ENCODE results near the gene PADI1. TPM values are rescaled to one million over a fixed set of nuclear protein-coding genes. Genes with fewer than 3 reads are reported as not detected.

The PADI1 gene
- total RNA-seq, 2 donors from 2014 or later: not detected

DNA sequence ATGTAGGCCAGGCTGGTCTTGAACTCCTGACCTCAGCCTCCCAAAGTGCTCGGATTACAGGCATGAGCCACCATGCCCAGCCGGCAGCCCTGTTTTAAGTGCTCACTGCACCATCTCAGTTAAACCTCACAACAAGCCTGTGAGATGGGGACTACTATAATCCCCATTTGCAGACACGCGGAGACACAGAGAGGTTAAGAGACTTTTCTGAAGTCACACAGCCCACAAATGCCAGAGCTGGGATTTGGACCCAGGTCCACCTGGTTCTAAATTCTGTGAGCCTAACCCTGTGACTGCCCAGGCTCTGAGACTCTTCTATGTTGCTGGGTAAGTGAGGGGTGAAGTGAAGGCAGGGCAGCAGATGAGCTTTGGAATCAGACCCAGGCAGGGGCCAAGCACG, 6.4 kb downstream of the PADI1 start:
- ATAC-seq: no peak
- Mint-ChIP-seq H3K9me3 (no peaks in the 10 kb centered on the region), H3K27me3 (peaks cover 20 to 26% of the 10 kb centered on the region in 2 donors), H3K4me1 (ENCODE audit: low read depth in 2 of 2) (peaks cover 24 to 30% of the 10 kb centered on the region in 2 donors), H3K27ac (no peak overlapping the region), H3K36me3 (no peaks in the 10 kb centered on the region), H3K4me3 (no peak overlapping the region)
- DNase-seq (ENCODE audit: low spot score): no peak

DNA sequence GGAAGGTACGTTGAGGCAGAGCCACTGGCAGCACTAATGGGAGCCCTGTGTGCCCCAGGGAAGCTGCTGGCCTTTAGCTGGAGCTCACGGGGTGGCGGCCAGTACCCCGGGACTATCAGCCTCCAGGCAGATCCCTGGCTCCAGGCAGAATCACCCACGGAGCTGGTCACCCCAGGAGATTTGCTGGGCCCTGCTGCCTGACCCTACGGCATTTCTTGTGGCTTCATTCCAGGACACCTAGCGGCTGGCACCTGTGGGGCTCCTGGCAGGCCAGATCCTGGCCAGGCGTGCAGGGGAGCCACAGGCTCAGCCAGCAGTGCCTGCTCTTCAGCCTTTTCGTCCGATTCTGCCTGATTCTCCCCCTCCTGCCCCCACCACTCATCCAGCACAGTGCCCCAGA, 7.1 kb downstream of the PADI1 start:
- Mint-ChIP-seq H3K4me1 (ENCODE audit: low read depth in 2 of 2) (peaks cover 24 to 30% of the 10 kb centered on the region in 2 donors), H3K9me3 (no peaks in the 10 kb centered on the region), H3K36me3 (no peaks in the 10 kb centered on the region), H3K27me3 (peaks cover 21 to 28% of the 10 kb centered on the region in 2 donors), H3K4me3 (no peak overlapping the region), H3K27ac (no peak overlapping the region)
- no peak for ATAC-seq
- DNase-seq (ENCODE audit: low spot score): no peak

DNA sequence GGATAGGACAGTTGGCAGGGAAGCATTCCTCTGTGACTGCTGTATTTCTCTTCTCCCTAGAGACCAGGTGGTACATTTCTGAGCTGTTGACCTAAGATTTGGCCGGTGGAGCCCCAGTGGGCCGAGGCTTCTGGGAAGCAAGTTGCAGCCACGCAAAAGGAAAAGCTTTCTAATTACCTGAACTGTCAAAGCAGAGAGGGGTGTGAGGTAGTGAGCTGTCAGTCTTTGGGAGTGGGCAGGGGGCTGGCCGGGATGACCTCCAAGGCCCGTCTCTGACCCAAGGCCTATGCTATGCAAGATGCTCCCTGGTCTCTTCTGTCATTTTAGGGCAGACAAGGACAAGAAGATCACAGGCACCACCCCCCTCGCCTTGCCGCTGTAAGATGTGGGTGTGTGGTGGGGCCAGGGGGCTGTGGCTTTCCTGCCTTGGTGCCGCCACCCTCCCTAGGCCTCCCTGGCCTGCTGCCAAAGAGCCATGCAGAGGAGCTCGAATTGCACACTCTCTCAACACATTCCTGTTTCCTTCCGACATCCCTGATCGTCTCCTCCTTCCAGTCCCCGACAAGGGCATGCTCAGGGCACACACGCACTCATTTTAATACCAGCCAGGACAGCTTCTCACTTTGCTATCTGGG, 7.7 kb downstream of the PADI1 start:
- H3K4me1 Mint-ChIP-seq (ENCODE audit: low read depth in 2 of 2): peaks cover 18 to 27% of the 10 kb centered on the region in 2 donors
- peaks cover 21 to 28% of the 10 kb centered on the region in 2 donors for H3K27me3 Mint-ChIP-seq
- ATAC-seq: no peak
- no peak for DNase-seq (ENCODE audit: low spot score)
- H3K9me3 Mint-ChIP-seq: no peaks in the 10 kb centered on the region
- H3K4me3 Mint-ChIP-seq: peak overlapping the region; percentile 62
- no peaks in the 10 kb centered on the region for H3K36me3 Mint-ChIP-seq
- H3K27ac Mint-ChIP-seq: no peak overlapping the region

- Mint-ChIP-seq H3K27ac (no peak overlapping the region), H3K4me3 (peak overlapping the region; percentile 62)
These were observed 8.3 kb downstream of the PADI1 start for GRCh38 chr1:17213148-17213781.

GRCh38 chr1:17213782-17214148, 8.8 kb downstream of the PADI1 start:
- peaks cover 14 to 23% of the 10 kb centered on the region in 2 donors for H3K4me1 Mint-ChIP-seq (ENCODE audit: low read depth in 2 of 2)
- no peaks in the 10 kb centered on the region for H3K9me3 Mint-ChIP-seq
- H3K36me3 Mint-ChIP-seq: no peaks in the 10 kb centered on the region
- H3K4me3 Mint-ChIP-seq: no peak overlapping the region
- ATAC-seq (no peak), DNase-seq (ENCODE audit: low spot score) (no peak)
- peaks cover 21 to 28% of the 10 kb centered on the region in 2 donors for H3K27me3 Mint-ChIP-seq
- no peak overlapping the region for H3K27ac Mint-ChIP-seq

More at GRCh38 chr1:17213148-17213781, 8.3 kb downstream of the PADI1 start:
- no peaks in the 10 kb centered on the region for H3K9me3 Mint-ChIP-seq
- DNase-seq (ENCODE audit: low spot score) (no peak), ATAC-seq (no peak)
- peaks cover 21 to 28% of the 10 kb centered on the region in 2 donors for H3K27me3 Mint-ChIP-seq
- no peaks in the 10 kb centered on the region for H3K36me3 Mint-ChIP-seq
- peaks cover 14 to 23% of the 10 kb centered on the region in 2 donors for H3K4me1 Mint-ChIP-seq (ENCODE audit: low read depth in 2 of 2)

- no peak for ATAC-seq
- Mint-ChIP-seq H3K9me3 (no peaks in the 10 kb centered on the region), H3K4me3 (no peak overlapping the region), H3K27ac (no peak overlapping the region), H3K4me1 (ENCODE audit: low read depth in 2 of 2) (peaks cover 14 to 23% of the 10 kb centered on the region in 2 donors), H3K36me3 (no peaks in the 10 kb centered on the region), H3K27me3 (peaks cover 21 to 28% of the 10 kb centered on the region in 2 donors)
- no peak for DNase-seq (ENCODE audit: low spot score)
These were observed 10.1 kb downstream of the PADI1 start for GRCh38 chr1:17214876-17215544.

- Mint-ChIP-seq H3K4me1 (ENCODE audit: low read depth in 2 of 2) (peaks cover 14 to 23% of the 10 kb centered on the region in 2 donors), H3K27me3 (peaks cover 21 to 28% of the 10 kb centered on the region in 2 donors), H3K4me3 (no peak overlapping the region), H3K9me3 (no peaks in the 10 kb centered on the region), H3K36me3 (no peaks in the 10 kb centered on the region), H3K27ac (no peak overlapping the region)
- DNase-seq (ENCODE audit: low spot score) (no peak), ATAC-seq (no peak)
These were observed 10.6 kb downstream of the PADI1 start for GRCh38 chr1:17215545-17215890.

- Mint-ChIP-seq H3K36me3 (no peaks in the 10 kb centered on the region), H3K27ac (no peak overlapping the region), H3K9me3 (no peaks in the 10 kb centered on the region), H3K4me3 (no peak overlapping the region), H3K27me3 (peaks cover 21 to 28% of the 10 kb centered on the region in 2 donors), H3K4me1 (ENCODE audit: low read depth in 2 of 2) (peaks cover 14 to 23% of the 10 kb centered on the region in 2 donors)
- ATAC-seq (no peak), DNase-seq (ENCODE audit: low spot score) (no peak)
These were observed 11.2 kb downstream of the PADI1 start for GRCh38 chr1:17216078-17216477.

GRCh38 chr1:17217607-17218006, 12.7 kb downstream of the PADI1 start:
- no peak overlapping the region for H3K27ac Mint-ChIP-seq
- peaks cover 21 to 39% of the 10 kb centered on the region in 2 donors for H3K27me3 Mint-ChIP-seq
- peaks cover 9 to 17% of the 10 kb centered on the region in 2 donors for H3K4me1 Mint-ChIP-seq (ENCODE audit: low read depth in 2 of 2)
- no peak for DNase-seq (ENCODE audit: low spot score)
- H3K9me3 Mint-ChIP-seq: no peaks in the 10 kb centered on the region
- no peak for ATAC-seq
- no peaks in the 10 kb centered on the region for H3K36me3 Mint-ChIP-seq
- no peak overlapping the region for H3K4me3 Mint-ChIP-seq

DNA sequence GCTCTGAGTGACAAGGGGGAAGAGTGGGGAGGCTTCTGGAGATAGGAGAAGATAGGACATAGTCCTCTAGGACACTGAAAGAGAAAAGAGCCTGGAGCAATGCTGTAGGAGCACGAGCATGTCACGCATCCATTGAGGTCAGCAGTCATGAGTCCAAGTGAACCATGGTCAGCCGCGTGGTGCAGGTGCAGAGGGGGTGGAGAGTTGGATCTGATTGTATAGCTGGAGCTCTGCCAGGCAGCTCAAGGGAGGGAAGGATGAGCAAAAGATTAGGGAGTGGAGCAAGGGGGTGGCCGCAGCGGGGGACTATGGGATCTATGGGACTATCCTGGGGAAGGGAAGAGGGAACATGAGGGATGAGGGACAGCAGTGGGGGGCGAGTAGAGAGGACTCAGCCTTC, 14.0 kb downstream of the PADI1 start:
- Mint-ChIP-seq H3K27me3 (peaks cover 11 to 28% of the 10 kb centered on the region in 2 donors), H3K36me3 (no peaks in the 10 kb centered on the region), H3K27ac (no peak overlapping the region), H3K4me1 (ENCODE audit: low read depth in 2 of 2) (peaks cover 0 to 4% of the 10 kb centered on the region in 2 donors), H3K9me3 (no peaks in the 10 kb centered on the region), H3K4me3 (no peak overlapping the region)
- DNase-seq (ENCODE audit: low spot score) (no peak), ATAC-seq (no peak)

DNA sequence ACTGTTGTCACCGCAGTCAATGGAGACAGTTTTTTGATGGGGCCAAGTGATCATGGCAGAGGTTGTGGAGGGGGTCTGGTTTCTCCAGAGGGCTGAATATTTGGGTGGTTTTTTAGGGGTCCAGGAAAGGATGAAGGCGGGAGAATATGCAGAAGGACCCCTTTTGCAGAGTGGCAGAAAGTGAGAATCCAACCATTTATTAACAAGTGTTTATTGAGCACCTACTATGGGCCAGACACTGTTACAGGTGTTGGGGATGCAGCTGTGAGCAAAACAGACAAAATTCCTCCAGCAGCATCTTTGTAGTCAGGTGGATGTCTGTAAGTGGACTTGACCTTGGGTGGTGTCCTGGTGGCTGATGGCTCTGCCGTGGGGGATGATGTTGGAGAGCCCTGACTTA, 15.4 kb downstream of the PADI1 start:
- Mint-ChIP-seq H3K36me3 (no peaks in the 10 kb centered on the region), H3K27me3 (peaks cover 9 to 23% of the 10 kb centered on the region in 2 donors), H3K9me3 (no peaks in the 10 kb centered on the region), H3K27ac (no peak overlapping the region), H3K4me1 (ENCODE audit: low read depth in 2 of 2) (peaks cover 0 to under 1% of the 10 kb centered on the region in 2 donors), H3K4me3 (no peak overlapping the region)
- DNase-seq (ENCODE audit: low spot score) (no peak), ATAC-seq (peak in 1 of 2 donors; percentile 3)

DNA sequence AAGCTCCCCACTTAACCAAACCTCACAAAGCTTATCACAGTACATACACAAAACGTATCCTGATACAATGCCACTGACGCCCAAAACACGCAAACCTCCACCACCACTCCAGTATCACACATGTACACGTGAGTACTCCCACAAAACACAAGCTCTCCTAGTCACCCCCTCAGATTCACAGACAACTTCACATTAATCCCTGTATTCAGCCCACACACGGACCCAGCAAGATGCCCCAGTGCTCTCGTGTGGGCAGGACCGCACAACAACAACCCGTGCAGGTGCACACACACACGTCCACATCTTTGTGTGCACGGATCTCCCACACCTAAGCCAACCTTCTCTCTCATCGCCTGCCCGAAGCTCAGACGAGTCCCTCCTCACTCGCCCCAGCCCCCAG, 17.6 kb downstream of the PADI1 start:
- Mint-ChIP-seq H3K4me3 (no peak overlapping the region), H3K9me3 (no peaks in the 10 kb centered on the region), H3K4me1 (ENCODE audit: low read depth in 2 of 2) (no peaks in the 10 kb centered on the region), H3K27me3 (peaks cover 0 to 15% of the 10 kb centered on the region in 2 donors), H3K27ac (no peak overlapping the region), H3K36me3 (no peaks in the 10 kb centered on the region)
- ATAC-seq (no peak), DNase-seq (ENCODE audit: low spot score) (no peak)

- Mint-ChIP-seq H3K27ac (no peak overlapping the region), H3K9me3 (no peaks in the 10 kb centered on the region), H3K4me1 (ENCODE audit: low read depth in 2 of 2) (no peaks in the 10 kb centered on the region), H3K4me3 (no peak overlapping the region), H3K27me3 (peaks cover 0 to 15% of the 10 kb centered on the region in 2 donors), H3K36me3 (no peaks in the 10 kb centered on the region)
- ATAC-seq (no peak), DNase-seq (ENCODE audit: low spot score) (no peak)
These were observed 19.5 kb downstream of the PADI1 start for GRCh38 chr1:17224434-17224833.

GRCh38 chr1:17225140-17225539, 20.2 kb downstream of the PADI1 start:
- no peak for ATAC-seq
- no peak overlapping the region for H3K4me3 Mint-ChIP-seq
- H3K27me3 Mint-ChIP-seq: peaks cover 0 to 15% of the 10 kb centered on the region in 2 donors

More at GRCh38 chr1:17225140-17225539, 20.2 kb downstream of the PADI1 start:
- Mint-ChIP-seq H3K9me3 (no peaks in the 10 kb centered on the region), H3K36me3 (no peaks in the 10 kb centered on the region), H3K27ac (no peak overlapping the region), H3K4me1 (ENCODE audit: low read depth in 2 of 2) (no peaks in the 10 kb centered on the region)
- DNase-seq (ENCODE audit: low spot score): no peak
